HG02678 (cell line): ENCODE results near the gene OR8B12.

Experiments used
- ATAC-seq: cut with Tn5 transposase; IDR thresholded peaks from one replicate; pipeline ENCODE4 v1.9.1; 2021; ENCODE audit warnings: mild to moderate bottlenecking, moderate library complexity; ENCODE audit not compliant: unreplicated experiment

OR8B12 gene, protein sequence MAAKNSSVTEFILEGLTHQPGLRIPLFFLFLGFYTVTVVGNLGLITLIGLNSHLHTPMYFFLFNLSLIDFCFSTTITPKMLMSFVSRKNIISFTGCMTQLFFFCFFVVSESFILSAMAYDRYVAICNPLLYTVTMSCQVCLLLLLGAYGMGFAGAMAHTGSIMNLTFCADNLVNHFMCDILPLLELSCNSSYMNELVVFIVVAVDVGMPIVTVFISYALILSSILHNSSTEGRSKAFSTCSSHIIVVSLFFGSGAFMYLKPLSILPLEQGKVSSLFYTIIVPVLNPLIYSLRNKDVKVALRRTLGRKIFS

DNA sequence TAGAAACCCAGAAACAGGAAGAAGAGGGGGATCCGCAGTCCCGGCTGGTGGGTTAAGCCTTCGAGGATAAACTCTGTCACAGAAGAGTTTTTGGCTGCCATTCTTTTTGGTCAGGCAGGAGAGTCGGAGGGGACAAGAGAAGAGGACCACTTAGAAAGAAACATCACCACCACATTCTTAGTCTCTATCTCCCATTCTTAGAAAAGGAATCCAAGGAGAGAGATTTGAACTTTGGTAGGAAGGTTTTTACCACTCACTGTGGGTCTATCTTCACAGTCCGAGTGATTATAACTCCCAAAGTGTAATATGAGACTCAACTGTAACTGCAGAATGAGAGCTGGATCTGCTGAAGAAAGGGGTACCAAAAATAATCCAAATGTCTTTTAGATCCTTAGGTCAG, at the start of gene OR8B12:
Gene OR8B12 (minus strand): TSS at position 101 of the 400 bp plus-strand sequence. CDS start 0 bp downstream, at position 101.
- ATAC-seq = no peak

DNA sequence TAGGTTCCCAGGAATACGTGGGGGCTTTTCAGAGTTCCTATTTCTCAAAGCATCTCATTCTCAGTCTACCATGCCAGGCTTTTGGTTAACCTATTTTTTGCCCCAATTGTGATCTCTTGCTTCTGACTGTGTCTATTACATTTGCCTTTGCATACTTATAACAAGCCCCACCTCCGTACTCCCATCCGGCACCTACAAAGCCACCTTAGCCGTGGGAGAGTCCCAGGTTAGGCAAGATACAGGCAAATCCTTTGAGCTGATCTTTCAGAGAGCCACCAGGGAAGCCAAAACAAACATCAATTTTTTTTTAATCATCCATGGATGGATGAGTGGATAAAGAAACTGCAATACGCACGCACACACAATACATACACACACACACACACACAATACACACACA, 49.2 kb upstream of the OR8B12 start:
- no peak for ATAC-seq

DNA sequence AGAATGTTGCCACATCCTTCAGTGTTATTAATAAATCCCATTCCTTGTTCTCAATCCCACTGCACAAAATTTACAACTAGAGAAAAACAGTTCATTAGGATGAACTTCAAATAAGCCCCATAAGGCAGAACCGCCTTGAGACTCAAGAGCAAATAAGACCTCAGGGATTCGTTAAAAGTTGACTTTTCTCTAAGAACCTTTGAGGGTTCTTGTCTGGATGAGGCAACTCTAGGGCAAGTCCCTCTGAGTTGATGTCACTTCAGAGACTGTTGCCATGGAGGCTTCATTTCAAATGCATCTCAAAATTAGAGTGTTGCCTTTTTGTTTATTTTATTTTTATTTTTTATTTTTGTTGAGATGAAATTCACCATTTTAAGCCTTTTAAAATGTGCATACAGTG, 48.0 kb upstream of the OR8B12 start:
- no peak for ATAC-seq

DNA sequence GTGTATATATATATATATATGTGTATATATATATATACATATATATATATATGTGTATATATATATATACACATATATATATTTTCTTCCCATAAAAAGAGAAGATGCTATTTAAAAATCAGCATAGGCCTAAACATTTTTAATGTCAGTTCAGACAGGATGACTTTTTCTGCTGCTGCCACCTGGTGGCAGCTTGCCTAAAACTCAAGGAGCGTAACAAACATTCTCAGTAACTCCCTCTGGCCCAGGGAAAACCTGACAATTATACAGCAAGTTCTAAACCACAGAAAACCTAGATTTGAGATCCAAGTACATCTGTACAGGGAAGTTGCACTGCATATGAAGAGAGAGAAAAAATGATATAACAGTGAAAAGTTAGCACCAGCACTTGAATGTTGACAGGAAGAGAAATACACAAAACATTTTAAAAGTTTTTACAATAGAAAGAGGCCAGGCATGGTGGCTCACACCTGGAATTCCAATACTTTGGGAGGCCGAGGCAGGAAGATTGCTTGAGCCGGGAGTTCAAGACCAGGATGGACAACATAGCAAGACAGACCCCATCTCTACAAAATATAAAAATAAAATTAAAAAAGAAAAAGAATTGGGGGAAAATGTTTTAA, 42.9 kb upstream of the OR8B12 start:
- ATAC-seq = peak; percentile 55

DNA sequence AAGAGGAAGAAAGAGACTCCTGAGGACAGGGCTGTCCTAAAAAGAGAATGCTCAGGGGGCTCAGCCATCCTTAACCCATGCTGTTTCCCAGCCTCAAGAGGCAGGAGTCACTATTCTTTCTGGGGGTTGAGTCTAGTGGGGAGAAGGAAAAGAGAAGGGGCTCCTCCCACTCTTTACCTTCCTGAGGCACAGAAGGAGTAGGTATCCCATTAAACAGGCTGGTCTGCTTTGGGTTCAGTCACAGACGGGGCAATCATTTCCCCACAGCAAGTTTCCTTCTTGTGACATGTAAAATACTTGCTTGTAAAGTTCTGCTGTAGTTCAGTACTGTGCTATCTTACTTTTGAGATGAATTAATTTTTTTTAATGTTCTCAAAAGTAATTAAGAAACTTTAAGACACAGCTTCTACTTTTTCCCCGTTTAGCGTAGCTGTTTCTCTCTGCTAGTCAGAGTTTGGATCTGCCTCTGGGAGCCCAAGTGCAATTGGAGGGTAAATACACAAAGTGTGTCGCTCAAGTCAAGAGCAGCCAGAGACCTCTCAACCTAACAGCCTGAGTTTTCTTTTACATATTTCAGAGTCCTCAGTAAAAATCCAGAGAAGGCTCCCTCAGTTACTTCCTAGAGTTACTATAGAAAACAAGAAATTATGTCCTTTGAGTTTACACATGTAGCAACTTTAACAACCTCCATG, 41.4 kb upstream of the OR8B12 start:
- ATAC-seq = no peak

DNA sequence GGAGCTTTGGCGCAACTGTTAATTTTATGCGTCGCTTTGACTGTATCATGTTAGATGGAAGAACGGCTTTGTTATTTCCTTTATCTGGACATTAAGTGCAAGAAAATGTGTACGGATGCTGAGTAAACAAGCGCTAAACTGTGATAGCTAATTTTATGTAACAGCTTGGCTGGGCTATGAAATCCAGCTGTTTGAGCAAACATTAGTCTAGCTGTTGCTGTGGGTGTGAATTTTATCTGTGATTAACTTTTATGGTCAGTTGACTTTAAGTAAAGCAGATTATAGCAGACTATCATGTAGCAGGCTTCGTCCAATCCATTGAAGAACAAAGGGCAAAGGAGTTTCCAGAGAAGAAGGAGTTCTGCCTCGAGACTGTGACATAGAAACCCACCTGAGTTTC, 40.3 kb upstream of the OR8B12 start:
- no peak for ATAC-seq

DNA sequence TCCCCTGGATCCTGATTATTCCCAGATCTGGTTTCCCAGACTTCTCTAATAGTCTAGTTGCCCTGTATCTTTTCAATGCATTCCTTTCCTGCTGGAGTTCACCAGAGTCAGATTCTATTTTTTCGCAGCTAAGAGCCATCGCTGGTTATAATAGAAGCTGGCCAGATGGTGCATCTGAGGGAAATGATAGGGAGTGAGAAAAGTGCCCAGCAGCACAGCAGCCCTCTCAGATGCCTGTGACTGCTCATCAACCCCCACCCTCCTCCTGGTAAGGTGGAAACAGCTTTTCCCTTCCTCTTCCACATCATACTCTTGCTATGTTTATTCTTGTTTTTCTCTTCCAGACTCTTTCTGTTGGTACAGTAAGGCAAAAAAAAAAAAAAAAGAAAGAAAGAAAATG, 39.1 kb upstream of the OR8B12 start:
- no peak for ATAC-seq

DNA sequence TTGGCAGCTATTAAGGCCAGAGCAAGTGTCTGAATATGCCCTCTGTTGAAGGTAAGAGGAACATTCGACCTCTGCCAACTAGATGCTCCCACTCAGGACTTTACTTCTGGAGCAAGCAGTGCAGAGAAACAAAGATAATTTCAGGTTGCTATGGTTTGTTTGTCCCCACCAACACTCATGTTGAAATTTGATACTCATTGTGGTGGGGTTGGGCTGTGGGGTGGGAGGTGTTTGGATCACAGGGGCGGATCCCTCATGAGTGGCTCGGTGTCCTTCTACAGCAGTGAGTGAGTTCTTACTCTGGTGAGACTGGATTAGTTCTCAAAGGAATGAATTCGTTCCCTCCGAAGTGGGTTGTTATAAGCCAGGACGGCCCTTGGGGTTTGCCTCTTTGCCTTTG, 38.4 kb upstream of the OR8B12 start:
- ATAC-seq = no peak

DNA sequence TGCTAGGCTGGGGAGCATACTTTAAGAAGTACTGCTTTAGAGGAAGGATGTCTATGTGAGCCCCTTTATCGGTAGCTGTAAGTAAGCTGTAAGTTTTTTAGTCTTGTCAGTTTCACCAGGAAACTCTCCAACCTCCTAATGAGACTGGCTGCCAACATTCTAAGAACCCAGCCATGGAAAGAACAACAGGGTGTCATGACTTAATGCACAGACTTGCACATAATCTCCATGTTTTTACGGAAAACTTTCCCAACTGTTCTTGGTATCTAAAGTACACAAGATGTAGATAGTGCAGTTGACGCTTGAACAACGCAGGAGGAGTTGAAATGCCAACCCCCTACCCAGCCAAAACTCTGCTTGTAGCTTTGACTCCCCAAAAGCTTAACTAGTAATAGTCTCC, 35.3 kb upstream of the OR8B12 start:
- no peak for ATAC-seq

DNA sequence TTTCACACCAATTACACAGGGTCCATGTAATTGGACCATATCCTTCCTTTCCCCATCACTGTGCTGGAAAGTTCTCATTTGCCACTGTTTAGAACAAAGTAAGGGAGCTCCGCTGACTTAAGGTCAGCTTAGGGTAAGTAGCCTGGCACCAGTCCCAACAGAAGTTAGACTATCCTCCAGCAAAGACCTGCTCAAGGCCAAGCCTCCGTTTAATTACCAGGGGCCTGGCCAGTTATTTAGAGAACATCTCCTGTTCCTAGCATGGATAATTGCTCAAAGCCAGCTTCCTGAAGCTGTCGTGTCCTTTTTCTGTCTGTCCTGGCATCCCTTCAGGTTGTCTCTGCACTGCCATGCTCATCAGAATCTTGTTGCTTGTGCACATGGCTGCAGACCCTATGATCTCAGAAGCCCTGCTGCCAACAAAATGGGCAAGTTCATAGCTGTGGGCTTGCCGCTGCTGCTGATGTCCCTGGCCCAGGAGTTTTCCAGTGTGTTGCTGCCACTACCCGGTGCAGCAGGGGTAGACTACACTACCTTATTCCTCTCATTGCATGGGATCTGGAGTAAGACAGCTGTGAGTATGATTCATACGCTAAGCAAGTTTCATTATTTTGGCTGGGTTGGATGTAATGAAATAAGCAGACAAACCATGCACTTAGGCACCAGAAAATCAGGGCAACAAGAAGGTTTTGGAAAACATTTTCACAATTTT, 34.4 kb upstream of the OR8B12 start:
- no peak for ATAC-seq

DNA sequence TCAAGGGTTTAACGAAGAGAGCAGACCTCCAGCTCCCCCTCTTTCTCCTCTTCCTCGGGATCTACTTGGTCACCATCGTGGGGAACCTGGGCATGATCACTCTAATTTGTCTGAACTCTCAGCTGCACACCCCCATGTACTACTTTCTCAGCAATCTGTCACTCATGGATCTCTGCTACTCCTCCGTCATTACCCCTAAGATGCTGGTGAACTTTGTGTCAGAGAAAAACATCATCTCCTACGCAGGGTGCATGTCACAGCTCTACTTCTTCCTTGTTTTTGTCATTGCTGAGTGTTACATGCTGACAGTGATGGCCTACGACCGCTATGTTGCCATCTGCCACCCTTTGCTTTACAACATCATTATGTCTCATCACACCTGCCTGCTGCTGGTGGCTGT, 26.7 kb upstream of the OR8B12 start:
- no peak for ATAC-seq

DNA sequence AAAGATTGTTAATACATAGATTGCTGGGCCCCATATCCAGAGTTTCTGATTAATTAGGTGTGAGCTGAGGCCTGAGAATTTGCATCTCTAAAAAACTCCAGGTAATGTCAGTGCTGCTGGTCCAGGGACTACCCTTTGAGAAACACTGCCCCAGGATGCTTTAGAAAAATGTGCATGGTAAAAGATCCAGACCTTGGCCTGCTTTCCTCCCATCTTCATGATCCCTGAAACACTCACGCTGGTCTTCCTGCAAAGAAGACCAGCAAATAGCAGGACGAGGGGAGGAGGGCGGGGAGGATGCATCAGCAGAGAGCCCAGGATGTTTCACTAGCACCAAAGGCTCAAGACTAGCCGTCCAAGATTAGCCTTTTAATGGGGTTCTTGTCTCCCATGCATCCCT, 26.2 kb upstream of the OR8B12 start, which contains the start of gene OR8A1:
Gene OR8A1 (plus strand): TSS at position 301 of the 400 bp plus-strand sequence. CDS start 123 bp downstream, outside the sequence.
- no peak for ATAC-seq

DNA sequence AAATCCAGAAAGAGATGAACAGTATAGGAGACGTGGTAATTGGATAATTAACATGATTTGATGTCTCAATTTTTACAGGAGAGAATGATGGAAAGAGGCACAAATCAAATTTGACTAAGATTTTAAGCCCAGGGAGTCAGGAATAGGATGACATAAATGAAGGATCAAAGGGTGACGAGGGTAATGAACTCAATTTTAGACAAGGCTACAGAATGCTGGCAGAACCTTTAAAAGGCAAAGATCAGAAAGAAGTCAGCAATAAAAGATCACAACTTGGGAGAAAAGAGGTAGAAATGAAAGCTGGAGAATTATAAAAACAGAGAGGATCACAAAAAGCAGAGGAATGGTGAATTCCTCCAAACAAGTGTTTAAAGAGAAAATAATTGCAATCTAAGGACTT, 13.4 kb upstream of the OR8B12 start:
- no peak for ATAC-seq

DNA sequence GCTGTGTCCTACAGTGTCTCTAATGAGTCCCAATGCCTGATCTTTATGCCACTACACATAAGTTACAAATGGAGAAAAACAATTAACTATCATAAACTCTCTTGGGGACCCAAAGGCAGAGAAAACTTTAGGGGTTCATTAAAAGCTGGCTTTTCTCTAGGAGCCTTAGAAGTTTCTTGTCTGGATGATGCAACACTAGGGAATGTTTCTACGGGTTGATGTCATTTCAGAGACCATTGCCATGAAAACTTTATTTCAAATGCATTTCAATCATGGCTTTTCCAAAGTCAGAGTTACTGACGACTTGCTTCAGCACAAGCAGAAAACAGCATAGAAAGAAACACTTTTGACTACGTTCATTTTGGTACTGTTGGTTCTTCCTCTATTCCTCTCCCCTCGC, 8.5 kb upstream of the OR8B12 start:
- no peak for ATAC-seq

DNA sequence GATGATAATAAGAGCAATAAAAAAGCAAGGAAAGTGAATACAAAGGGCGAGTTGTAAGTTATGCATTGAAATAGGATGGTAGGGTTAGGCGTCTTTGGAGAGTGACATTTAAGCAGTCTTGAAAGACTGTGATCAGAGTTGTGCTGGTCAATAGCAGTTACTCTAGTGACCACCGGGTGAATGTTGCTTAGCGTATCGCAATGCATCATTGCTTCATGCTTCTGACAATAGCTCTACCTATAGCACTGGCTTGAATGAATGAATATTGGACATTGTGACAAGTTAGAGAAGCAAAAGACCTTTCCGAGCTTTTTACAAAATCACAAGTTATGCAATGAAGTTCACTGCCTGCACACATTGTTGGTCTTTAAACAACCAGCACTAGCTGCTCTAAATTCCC, 7.7 kb upstream of the OR8B12 start:
- no peak for ATAC-seq

DNA sequence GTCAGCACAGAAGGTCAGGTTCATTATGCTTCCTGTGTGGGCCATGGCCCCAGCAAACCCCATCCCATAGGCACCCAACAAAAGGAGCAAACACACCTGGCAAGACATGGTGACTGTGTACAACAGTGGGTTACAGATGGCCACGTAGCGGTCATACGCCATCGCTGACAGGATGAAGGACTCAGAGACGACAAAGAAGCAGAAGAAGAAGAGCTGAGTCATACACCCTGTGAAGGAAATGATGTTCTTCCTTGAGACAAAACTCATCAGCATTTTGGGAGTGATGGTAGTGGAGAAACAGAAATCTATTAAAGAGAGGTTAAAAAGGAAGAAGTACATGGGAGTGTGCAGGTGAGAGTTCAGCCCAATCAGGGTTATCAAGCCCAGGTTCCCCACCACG, 309 bp downstream of the OR8B12 start:
- ATAC-seq = no peak

DNA sequence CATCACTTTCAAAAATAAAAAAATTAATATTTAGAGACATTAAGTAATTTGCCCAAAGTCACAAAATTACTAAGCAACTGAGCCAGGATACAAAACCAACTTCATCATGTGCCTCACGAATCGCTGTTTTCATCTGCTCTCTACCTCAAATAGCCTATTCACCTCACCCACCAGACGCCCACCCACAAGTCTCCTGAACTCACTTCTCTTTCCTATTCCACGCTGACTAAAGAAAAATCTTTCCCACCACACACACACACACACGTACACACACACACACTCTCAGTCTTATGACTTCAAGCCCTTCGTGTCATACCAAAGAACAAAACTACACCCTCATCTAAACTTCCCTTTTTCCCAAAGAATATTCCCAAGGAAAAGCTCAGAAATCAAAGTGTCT, 2.2 kb downstream of the OR8B12 start:
- no peak for ATAC-seq

DNA sequence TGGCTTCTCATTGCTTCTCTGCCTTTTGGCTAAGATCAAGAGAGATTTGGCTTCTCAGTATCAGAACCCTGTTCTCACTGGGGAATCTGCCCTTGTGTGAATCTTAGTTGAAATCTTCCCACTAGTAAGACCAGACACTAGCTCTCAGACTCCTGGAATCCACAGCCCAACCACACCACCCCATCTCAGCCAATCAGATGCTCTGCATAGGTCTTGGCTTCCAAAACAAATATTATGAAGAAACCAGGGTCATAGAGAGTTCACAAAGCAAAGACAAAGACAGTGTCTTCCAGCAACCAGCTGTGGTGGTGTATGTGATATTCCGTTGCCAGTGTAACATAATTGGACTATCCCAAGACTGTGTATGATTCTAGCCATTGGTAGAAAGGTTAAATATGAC, 5.4 kb downstream of the OR8B12 start:
- ATAC-seq = no peak

DNA sequence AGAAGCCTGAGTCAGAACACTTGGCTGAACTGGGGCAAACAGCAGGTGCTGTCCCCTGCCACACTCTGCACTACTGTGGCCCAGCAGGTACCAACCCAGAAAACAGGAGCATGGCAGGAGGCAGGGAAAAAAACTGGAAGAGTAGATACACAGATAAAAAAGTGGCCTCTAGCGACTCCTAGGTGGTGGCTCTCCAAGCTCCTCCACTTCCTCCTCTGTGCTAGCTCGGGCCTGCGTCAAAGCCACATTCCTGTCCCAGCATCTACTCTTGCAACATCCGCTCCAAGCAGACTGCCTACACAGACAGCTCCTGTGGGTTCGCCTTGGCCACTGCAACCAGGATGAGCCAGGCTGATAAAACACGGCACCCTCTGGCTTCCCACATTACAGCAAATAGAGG, 6.9 kb downstream of the OR8B12 start:
- no peak for ATAC-seq

DNA sequence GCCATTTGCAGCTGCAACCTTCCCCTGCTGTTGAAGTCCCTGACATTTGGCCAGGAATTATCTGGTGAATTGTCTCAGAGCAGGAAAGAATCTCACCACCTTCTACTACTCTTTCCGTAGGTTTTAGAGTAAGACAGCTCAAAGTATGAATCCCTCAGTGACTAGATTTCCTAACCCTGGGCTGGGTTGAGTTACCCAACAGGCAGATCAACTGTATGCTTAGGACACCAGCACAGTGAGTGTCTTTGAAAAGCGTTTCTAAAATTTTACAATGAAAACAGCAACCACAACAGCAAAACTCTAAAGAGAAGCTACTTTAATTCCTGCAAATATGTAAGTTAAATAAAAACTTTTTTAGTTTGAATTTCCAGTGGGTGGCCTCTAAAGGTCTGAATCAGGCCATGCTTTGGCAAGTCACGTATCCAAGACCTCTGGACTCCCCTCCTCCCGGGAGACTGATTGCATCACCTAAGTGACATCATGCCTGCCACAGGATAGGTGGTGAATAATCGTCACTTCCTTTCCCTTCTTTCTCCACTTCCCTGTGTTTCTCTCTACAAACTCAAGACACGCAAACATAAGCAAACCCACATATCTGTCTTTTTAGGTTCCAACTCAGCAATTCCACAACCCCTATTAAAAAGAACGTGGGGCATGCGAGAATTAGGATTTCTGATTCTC, 7.8 kb downstream of the OR8B12 start:
- no peak for ATAC-seq

DNA sequence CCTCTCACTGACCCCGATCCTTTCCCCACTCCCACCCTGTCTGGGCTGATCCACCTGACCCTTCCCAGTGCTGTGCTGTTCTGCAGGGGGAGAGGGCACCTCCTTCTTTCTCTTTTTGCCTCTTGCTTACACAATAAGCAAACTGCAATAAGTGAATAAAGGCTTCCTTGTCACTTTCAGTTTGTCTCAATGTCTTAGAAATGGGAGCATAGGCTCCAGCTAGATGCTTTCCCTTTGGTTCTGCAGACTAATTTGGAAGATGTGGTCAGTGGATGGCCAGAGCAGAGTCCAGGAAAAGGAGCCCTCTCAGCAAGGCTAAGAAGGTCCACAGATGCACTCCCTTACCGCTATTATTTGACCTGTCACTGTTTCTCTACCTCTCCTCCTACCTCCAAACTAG, 9.4 kb downstream of the OR8B12 start:
- no peak for ATAC-seq
